Stimulated activated CD4-positive, alpha-beta T cell treated with anti-CD3 and anti-CD28 coated beads, Interleukin-15, amount 100 ng/mL, for 24 hours (primary cell): Measurements from ENCODE around the gene P2RX4.
"Not testable (repeated sequence)": the region's sequence is repeated elsewhere in the genome, so short reads cannot be mapped to it uniquely, and the experiment has no call there.

Source experiments
- DNase-seq: peaks from one replicate; pipeline ENCODE4 v3.0.0-alpha.2; 2020

P2RX4 gene

DNA sequence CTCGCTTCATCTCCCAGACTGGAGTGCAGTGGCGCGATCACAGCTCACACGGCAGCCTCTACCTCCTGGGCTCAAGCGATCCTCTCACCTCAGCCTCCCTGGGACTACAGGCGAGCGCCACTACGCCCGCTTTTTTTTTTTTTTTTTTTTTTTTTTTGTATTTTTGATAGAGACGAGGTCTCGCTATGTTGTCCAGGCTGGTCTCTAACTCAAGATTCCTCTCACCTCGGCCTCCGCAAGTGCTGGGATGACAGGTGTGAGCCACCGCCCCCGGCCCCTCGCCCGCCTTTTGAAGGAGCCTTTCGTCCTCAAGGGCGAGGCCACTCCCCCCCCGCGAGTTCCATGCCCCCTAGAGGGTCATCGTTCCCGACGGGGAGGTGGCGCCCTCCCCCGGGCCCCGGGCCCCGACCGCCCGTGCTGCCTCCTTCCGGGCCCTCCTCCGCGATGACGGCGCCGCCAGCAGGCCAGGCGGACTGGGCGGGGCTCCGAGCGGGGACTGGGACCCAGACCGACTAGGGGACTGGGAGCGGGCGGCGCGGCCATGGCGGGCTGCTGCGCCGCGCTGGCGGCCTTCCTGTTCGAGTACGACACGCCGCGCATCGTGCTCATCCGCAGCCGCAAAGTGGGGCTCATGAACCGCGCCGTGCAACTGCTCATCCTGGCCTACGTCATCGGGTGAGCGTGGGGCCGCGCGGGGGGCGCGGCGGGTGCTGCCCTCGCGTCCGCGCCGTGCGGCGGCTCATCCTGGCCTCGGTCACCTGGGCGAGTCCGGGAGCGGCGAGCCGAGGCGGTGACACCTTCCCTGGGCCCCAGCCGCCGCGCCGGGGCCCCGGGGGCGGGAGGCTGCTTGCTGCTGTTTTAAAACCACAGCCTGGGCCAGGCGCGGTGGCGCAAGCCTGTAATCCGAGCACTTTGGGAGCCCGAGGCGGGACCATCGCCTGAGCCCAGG lies at the start of gene P2RX4:
Gene P2RX4, plus strand, starts transcription at position 506 of the 949 bp plus-strand sequence. Its CDS starts 36 bp downstream, at position 542.
- peak; percentile 94 for DNase-seq

DNA sequence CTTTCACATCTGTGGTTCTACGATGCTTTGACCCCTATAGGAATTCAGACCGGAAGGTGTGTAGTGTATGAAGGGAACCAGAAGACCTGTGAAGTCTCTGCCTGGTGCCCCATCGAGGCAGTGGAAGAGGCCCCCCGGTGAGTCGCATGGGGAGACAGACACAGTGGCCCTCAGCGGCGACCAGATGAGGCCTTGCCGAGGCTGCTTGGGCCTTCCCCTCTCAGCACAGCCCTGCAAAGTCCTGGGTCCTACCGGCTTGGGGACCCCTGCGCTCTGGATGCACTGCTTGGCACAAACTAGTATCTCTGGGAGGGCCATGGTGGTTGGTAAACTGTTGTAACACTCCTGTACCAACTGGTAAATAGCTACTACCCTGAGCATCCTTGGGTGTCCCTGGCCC lies 47.5 kb upstream of the P2RX4 start:
- DNase-seq, result no peak

GRCh38 chr12:121162985-121163384 lies 46.9 kb upstream of the P2RX4 start:
- DNase-seq, result no peak

- not testable (repeated sequence) for DNase-seq
Measured at GRCh38 chr12:121164839-121165238, 45.1 kb upstream of the P2RX4 start.

GRCh38 chr12:121165316-121165715 lies 44.6 kb upstream of the P2RX4 start:
- no peak for DNase-seq

- no peak for DNase-seq
Measured at GRCh38 chr12:121166356-121166755, 43.6 kb upstream of the P2RX4 start.

GRCh38 chr12:121167232-121167820 lies 42.6 kb upstream of the P2RX4 start:
- no peak for DNase-seq

- no peak for DNase-seq
Measured at GRCh38 chr12:121167951-121168350, 42.0 kb upstream of the P2RX4 start.

DNA sequence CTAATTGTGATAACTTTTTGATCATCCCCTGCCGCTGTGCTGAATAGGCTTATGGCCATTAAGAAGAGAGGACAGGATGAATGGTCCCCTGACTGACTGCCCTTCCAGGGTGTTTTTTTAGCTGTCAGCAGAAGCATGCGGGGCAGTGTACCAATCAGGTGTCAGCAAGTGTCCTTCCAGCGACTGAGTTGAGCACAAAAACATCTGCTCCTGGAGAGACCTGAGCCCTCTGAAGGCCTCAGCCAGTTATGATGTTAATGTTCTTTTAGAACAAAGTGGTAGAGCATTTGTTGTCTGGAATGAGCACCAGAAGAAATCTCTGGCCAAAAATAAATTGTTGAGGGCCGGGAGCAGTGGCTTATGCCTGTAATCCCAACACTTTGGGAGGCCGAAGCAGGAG lies 39.8 kb upstream of the P2RX4 start:
- DNase-seq, result no peak

GRCh38 chr12:121170611-121171260 lies 39.2 kb upstream of the P2RX4 start:
- DNase-seq, result no peak

DNA sequence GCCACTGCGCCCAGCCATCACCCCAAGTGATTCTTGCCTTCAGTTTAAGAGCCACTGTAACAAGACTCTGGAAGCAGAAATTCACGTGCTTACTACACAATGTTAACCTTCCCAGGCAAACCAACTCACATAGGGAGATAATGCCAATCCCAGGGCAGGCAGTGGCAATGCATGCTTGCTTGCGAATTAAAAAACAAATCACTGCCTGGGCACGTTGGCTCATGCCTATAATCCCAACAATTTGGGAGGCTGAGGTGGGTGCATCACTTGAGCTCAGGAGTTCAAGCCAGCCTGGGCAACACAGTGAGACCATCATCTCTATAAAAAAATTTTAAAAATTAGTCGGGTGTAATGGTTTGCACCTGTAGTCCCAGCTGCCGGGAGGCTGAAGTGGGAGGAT lies 37.8 kb upstream of the P2RX4 start:
- no peak for DNase-seq

GRCh38 chr12:121175383-121176119 lies 34.4 kb upstream of the P2RX4 start:
- DNase-seq, result no peak

DNA sequence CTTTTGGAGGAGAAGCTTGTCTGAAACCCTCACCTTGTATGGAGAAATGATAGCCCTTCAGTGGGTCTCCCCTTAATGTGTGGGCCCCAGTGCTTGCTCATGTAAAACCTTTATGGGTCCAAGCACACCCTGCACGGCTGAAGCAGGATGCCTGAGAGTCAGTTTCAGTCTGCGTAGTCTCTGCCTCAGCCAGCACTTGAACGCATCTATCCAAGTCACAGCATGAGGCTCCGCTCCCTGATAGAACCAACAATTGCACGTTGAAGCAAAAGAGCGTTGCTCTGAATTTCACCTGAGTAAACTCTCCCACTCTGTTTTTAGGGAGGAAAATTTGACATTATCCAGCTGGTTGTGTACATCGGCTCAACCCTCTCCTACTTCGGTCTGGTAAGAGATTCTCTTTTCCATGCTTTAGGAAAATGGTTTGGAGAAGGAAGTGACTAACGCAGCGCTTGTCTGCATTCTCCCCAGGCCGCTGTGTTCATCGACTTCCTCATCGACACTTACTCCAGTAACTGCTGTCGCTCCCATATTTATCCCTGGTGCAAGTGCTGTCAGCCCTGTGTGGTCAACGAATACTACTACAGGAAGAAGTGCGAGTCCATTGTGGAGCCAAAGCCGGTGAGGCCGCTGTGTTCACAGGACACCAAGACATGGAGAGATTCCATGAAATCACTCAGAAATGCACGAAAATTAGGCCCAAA lies 33.0 kb upstream of the P2RX4 start:
- no peak for DNase-seq

DNA sequence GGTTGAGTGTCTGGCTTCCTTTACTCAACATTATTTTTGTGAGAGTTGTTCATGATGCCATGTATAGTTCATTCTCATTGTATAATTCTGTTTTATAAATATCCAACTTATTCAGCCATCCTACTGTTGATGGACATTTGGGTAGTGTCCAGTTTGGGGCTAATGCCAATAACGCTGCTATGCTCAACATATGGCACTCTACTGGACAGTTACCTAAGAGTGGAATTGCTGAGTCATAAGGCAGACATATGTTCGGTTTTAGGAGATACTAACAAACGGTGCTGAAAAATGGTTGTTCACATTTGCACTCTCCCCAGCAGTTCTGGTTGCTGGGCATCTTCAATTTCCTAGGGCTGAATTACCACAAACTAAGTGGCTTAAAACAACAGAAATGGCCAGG lies 28.7 kb upstream of the P2RX4 start:
- no peak for DNase-seq

DNA sequence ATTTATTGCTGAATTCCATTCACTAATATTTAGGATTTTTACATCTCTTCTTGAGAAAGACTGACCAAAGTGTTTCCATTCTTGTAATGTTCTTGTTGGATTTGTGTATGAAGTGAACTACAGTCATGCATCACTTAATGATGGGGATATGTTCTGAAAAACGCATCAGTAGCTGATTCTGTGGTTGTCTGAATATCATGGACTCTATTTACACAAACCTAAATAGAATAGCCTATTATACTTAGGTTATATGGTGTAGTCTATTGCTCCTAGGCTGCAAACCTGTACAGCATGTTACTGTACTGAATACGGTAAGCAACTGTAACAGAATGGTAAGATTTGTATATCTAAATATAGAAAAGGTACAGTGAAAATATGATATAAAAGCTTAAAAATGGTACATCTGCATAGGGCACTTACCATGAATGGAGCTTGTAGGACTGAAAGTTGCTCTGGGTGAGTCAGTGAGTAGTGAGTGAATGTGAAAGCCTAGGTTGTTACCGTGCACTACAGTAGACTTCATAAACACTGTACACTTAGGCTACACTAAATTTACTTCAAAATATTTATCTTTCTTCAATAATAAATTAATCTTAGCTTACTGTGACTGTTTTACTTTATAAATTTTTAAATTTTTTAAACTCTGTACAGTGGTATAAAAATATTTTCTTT lies 27.6 kb upstream of the P2RX4 start:
- DNase-seq, result no peak

- DNase-seq, result no peak
Measured at GRCh38 chr12:121184425-121184824, 25.5 kb upstream of the P2RX4 start.

DNA sequence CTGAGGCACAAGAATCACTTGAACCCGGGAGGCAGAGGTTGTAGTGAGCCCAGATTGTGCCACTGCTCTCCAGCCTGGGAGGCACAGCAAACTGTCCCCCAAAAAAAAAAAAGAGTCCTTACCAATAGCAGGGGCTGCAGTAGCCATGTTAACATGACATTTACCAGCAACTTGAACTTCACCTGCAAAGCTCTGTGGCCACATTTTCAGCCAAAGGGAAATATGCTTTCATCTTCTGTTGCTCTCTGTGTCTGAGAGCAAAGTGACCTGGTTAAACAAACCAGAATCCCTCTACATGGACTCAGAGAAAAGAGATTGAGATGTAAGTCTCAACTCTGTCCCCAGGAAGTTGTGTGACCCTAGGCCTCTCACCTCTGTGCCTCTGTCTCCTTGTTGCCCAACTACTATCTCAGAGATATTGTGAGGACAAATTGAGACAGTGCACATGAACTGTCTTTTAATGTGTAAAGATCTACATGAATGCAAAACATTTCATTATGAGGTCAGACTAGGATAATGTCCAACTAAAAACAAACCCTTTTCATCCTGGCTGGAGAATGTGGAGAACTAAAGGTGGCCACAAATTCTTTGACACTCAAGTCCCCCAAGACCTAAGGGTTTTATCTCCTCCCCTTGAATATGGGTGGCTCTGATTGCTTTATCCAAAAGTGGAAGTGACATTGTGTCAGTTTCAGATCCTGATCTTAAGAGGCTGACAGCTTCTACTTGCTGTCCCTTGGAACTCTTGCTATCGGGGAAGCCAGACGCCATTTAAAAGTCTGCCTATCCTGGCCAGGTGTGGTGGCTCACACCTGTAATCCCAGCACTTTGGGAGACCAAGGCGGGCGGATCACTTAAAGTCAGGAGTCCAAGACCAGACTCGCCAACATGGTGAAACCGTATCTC lies 24.7 kb upstream of the P2RX4 start:
- no peak for DNase-seq

- DNase-seq, result no peak
Measured at GRCh38 chr12:121186826-121187225, 23.1 kb upstream of the P2RX4 start.

DNA sequence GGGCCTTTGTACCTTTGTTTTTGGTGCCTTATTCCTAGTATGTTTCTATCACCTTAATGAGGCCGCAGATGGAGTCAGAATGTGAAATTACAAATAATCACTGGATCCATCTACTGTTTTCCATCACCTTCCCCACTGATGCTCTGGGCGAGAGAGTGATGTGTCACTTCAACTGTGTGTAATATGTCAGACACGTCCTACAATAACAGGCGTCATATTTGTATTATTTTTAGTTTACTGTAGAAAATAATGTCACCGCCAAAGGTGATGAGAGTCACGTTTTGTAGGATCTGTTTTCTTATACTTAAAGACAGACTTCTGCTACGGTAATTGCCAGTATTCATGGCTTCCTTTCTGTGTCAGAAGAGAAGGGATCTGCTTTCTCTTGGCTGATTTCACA lies 22.4 kb upstream of the P2RX4 start:
- no peak for DNase-seq

DNA sequence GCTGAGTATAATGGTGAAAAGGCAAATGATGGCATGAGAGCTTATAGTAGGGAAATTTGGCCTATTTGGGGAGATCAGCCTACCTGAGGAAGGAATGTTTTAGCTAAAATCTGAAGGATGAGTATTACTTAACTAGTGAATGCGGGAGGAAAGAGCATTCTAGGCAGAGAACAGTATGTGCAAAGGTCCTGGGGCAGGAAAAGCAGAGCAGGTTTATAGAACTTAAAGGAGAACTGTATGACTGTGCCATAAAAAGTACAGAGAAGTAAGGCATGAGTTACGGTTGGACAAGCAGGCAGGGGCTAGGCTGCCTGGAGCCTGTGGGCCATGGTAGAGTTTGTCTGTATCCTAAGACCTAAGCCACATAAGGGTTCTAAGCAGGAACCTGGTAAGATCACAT lies 21.7 kb upstream of the P2RX4 start:
- no peak for DNase-seq

DNA sequence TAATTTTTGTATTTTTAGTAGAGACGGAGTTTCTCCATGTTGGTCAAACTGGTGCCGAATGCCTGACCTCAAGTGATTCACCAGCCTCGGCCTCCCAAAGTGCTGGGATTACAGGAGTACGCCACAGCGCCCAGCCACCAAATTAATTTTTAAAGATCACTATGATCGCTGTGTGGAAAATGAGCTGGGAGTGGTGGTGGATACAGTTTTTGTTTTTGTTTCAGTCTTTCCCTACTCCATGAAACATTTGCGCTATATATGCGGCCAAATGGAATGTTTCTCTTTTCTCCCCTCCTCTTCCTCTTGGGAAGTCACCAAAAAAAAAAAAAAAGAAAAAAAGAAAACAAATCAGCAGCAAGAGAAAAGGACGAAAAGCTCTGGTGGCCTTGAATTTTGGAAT lies 20.8 kb upstream of the P2RX4 start:
- no peak for DNase-seq
